C4-2B (cell line): ENCODE results near the gene NXPE4.

Source experiments
- CTCF ChIP-seq: fragments of 450-650 bp; conservative IDR thresholded peaks from 2 replicates; pipeline ENCODE4 v1.5.1; 2017; ENCODE audit warnings: mild to moderate bottlenecking
- ZFX ChIP-seq: fragments of 450-650 bp; IDR thresholded peaks from 2 replicates; pipeline ENCODE4 v1.6.1; 2017

GRCh38 chr11:114609429-114609828 is 13.8 kb upstream of the NXPE4 start:
- no peak for TF ChIP-seq CTCF
- no peak for TF ChIP-seq ZFX
